ENCODE data around the gene CTF1.

DNA sequence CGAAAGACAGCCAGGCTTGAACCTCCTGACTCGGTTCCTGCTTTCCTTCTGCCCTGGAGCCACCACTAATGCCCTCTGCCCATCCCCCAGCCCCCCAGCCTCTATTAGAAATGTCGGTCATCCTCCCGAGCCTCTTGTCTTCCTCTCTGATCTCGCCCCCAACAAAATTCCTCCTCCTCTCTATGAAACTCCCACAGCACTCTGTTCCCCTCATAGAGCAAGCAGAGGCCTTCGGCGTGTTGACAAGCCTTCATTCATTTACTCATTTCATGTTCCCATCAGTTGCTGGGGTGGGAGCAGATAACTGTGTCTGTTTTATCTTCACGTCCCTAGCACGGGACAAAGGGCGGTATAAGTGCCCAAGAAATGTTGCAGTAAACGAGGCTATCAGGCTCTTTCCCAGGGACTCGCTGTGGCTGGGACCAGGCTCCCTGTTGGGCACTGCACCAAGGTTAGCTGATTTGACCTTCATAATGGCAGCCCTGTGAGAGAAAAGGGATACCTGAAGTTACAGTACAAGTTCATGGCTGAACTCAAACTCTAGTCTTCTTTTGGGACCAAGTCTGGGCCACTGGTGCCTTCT lies 34.7 kb downstream of the CTF1 start:
- no peak for TF ChIP-seq CTCF (IDR thresholded peaks at IDR 0.05 in 2 of 3, conservative IDR thresholded peaks at IDR 0.05 in 1 of 3; ENCODE audit: borderline replicate concordance in 1 of 3, insufficient read depth in 1 of 3, low read depth in 2 of 3, low read length in 2 of 3)
- TF ChIP-seq SP1 (IDR thresholded peaks at IDR 0.05; ENCODE audit: low read depth): no peak
- TF ChIP-seq POLR2AphosphoS5 (IDR thresholded peaks at IDR 0.05; ENCODE audit: low read depth, low read length): no peak
- TF ChIP-seq EZH2phosphoT487 (IDR thresholded peaks at IDR 0.05; ENCODE audit: borderline replicate concordance): no peak
- TF ChIP-seq, protein P1, sequence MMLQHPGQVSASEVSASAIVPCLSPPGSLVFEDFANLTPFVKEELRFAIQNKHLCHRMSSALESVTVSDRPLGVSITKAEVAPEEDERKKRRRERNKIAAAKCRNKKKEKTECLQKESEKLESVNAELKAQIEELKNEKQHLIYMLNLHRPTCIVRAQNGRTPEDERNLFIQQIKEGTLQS (IDR thresholded peaks at IDR 0.05): no peak
- TF ChIP-seq, protein P2, sequence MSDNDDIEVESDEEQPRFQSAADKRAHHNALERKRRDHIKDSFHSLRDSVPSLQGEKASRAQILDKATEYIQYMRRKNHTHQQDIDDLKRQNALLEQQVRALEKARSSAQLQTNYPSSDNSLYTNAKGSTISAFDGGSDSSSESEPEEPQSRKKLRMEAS (IDR thresholded peaks at IDR 0.05): no peak
- TF ChIP-seq SIN3A (IDR thresholded peaks at IDR 0.05; ENCODE audit: low read depth): no peak
- no peak for TF ChIP-seq EZH2 (IDR thresholded peaks at IDR 0.05)
- TF ChIP-seq POLR2A (IDR thresholded peaks at IDR 0.05; ENCODE audit: borderline replicate concordance, extremely low read depth, insufficient read depth, insufficient read length): no peak
- TF ChIP-seq EGR1 (IDR thresholded peaks at IDR 0.05; ENCODE audit: low read depth): no peak
- TF ChIP-seq, protein P3, sequence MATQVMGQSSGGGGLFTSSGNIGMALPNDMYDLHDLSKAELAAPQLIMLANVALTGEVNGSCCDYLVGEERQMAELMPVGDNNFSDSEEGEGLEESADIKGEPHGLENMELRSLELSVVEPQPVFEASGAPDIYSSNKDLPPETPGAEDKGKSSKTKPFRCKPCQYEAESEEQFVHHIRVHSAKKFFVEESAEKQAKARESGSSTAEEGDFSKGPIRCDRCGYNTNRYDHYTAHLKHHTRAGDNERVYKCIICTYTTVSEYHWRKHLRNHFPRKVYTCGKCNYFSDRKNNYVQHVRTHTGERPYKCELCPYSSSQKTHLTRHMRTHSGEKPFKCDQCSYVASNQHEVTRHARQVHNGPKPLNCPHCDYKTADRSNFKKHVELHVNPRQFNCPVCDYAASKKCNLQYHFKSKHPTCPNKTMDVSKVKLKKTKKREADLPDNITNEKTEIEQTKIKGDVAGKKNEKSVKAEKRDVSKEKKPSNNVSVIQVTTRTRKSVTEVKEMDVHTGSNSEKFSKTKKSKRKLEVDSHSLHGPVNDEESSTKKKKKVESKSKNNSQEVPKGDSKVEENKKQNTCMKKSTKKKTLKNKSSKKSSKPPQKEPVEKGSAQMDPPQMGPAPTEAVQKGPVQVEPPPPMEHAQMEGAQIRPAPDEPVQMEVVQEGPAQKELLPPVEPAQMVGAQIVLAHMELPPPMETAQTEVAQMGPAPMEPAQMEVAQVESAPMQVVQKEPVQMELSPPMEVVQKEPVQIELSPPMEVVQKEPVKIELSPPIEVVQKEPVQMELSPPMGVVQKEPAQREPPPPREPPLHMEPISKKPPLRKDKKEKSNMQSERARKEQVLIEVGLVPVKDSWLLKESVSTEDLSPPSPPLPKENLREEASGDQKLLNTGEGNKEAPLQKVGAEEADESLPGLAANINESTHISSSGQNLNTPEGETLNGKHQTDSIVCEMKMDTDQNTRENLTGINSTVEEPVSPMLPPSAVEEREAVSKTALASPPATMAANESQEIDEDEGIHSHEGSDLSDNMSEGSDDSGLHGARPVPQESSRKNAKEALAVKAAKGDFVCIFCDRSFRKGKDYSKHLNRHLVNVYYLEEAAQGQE (IDR thresholded peaks at IDR 0.05; ENCODE audit: low read depth): no peak
- no peak for TF ChIP-seq SRF (IDR thresholded peaks at IDR 0.05; ENCODE audit: low read depth)
- no peak for TF ChIP-seq ZNF274 (IDR thresholded peaks at IDR 0.05; ENCODE audit: low read depth, low read length)

All from HCT116 (cell line).